NCI-H1092 treated with DMSO at 0.1 percent for 48 hours (cell line): ENCODE results near the gene BRCA2.
"Not testable (repeated sequence)": the region's sequence is repeated elsewhere in the genome, so short reads cannot be mapped to it uniquely, and the experiment has no call there.

Experiments used
- DNase-seq: peaks from one replicate; lab custom pipeline; 2025; lab: John Stamatoyannopoulos, UW

Gene BRCA2

DNA sequence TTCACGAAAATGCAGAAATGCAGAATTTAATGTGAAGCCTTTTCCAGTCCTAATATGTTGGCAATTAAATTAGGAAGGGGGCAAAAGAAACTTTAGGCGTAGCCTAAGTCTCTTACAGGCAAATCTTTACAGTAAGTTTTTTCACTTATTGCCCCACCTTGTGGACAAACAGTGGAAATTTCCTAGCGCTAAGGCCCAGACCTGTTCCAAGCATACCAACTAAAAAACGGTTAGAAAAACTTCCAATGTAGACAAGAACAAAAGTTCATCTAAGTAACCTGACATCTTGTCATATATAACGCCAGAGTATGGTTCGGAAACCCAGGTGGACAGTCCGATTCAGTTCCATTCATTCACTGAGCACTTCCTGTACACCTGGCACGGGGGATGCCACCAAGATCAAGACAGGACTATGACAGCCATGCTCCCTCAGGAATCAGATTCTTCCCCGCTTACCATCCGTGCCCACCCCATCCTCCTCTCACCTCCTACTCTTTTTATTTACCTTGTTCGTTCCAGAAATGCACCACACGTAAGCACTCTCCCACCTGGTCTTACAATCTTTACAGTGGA lies 5.1 kb upstream of the BRCA2 start:
- peak; percentile 59 for DNase-seq

DNA sequence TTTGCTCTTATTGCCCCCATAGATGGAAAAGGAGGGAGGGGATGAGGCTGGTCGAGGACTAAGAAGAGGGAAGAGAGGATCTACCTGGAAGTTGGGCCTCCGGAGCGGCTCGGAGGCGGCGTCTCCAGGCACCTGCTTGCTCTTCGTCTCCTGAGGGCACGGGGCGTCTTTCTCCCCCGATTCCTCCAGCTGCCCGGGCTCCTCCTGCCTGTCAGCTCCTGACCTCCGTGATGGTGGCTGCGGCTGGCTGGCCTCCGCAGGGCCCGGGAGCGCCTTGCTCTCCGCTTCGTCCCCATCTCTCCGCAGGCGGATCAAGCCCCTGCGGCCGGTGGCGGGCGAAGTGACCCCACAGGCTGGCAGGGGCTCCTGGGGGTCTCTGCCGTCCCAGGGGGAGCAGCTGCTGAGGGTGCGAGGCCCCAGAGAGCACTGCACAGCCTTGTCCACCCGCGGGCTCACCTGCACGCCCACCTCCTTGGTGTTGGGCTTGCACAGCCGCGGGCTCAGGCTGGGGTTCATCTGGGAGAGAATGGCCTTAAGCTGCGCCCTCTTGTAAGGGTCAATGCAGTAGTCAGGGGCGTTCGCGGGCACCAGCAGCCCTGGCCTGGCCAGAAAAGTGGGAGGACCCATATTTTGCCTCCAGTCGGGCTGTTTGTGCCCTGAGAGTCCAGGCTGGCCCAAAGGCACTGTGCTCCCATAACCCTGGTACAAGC lies 4.0 kb upstream of the BRCA2 start:
- DNase-seq = no peak

DNA sequence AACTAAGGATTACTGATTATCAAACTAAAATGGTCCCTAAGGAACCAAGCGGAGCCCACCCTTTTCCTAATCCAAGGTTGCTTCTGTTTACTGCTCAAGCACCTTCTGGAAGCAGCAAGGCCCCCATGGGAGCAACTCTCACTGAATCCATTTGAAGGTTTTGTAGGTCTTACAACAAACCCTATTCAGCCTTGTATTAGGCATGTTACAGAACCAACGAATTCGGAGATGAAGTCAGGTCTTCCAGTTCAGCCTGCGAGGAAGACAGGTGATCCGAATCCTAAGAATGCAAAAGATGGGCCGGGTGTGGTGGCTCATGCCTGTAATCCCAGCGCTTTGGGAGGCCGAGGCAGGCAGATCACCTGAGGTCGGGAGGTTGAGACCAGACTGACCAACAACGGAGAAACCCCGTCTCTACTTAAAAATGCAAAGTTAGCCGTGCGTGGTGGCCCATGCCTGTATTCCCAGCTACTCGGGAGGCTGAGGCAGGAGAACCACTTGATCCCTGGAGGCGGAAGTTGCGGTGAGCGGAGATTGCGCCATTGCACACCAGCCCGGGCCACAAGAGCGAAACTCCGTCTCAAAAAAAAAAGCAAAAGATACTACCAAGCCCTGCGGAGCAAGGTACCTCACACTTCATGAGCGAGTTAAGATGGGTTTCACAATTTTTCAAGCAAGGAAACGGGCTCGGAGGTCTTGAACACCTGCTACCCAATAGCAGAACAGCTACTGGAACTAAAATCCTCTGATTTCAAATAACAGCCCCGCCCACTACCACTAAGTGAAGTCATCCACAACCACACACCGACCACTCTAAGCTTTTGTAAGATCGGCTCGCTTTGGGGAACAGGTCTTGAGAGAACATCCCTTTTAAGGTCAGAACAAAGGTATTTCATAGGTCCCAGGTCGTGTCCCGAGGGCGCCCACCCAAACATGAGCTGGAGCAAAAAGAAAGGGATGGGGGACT lies 754 bp upstream of the BRCA2 start:
- no peak for DNase-seq

DNA sequence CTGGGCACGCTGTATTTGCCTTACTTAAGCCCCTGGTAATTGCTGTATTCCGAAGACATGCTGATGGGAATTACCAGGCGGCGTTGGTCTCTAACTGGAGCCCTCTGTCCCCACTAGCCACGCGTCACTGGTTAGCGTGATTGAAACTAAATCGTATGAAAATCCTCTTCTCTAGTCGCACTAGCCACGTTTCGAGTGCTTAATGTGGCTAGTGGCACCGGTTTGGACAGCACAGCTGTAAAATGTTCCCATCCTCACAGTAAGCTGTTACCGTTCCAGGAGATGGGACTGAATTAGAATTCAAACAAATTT lies 676 bp downstream of the BRCA2 start:
- peak; percentile 53 for DNase-seq

DNA sequence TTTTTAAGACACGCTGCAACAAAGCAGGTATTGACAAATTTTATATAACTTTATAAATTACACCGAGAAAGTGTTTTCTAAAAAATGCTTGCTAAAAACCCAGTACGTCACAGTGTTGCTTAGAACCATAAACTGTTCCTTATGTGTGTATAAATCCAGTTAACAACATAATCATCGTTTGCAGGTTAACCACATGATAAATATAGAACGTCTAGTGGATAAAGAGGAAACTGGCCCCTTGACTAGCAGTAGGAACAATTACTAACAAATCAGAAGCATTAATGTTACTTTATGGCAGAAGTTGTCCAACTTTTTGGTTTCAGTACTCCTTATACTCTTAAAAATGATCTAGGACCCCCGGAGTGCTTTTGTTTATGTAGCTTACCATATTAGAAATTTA lies 1.2 kb downstream of the BRCA2 start:
- DNase-seq = no peak

DNA sequence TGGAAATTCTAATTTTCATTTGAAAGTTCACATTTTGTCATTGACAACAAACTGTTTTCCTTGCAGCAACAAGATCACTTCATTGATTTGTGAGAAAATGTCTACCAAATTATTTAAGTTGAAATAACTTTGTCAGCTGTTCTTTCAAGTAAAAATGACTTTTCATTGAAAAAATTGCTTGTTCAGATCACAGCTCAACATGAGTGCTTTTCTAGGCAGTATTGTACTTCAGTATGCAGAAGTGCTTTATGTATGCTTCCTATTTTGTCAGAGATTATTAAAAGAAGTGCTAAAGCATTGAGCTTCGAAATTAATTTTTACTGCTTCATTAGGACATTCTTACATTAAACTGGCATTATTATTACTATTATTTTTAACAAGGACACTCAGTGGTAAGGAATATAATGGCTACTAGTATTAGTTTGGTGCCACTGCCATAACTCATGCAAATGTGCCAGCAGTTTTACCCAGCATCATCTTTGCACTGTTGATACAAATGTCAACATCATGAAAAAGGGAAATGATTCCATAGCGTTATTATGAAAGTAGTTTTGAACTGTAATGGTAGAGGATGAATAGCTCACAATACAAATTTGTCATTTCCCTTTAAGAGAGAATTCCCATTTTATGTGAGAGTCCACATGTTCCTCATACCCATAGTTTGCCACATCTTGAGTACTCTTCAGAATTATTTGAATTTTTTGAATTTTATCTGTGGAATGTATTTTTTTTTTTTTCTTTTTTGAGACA lies 2.6 kb downstream of the BRCA2 start:
- no peak for DNase-seq

DNA sequence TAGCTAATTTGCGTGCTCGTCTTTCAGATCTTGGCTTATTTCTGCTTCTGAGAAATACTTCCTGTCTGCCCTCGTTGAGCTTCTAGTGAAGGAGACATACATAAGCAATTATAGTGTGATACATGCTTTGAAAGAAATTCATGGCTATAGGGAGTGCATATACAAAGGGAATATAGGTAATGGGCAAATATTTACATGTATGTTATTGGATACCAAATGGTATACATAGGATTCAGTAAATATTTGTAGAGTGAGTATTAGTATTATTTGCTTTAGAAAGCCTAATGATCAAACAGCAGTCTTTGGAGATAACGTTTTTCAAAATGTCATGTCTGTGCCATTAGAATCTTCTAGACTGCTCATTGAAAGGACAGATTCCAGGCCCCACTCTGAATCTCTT lies 5.2 kb downstream of the BRCA2 start:
- DNase-seq = no peak

DNA sequence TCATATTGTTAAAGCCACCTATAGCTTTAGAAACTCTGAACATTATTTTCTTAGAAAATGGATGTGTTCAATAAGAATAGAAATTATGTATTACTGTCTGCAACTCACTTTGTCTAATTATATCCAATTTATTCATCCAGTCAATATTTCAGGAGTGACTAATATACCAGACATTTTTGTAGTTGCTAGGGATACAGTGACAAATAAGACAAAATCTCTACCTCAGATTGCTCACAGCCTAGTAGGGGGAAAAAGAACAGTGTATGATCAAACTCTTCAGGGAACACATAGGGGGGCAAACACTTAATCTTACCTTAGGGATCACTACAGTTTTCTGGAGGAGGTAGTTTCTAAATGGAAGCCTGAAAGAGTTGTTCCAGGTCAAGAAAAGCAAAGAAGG lies 8.6 kb downstream of the BRCA2 start:
- no peak for DNase-seq

DNA sequence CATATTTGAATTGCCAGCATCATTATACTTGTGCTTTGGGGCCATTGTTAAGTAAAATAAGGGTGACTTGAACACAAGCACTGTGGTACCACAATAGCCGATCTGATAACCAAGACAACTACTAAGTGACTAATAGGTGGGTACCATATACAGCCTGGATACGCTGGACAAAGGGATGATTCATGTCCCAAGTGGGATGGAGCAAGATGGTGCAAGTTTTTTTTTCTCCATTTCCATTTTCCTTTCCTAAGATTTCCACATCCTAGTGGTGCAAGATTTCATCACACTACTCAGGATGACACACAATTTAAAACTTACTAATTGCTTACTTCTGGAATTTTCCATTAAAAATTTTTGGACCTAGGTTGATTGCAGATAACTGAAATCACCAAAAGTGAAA lies 15.1 kb downstream of the BRCA2 start:
- DNase-seq = no peak

DNA sequence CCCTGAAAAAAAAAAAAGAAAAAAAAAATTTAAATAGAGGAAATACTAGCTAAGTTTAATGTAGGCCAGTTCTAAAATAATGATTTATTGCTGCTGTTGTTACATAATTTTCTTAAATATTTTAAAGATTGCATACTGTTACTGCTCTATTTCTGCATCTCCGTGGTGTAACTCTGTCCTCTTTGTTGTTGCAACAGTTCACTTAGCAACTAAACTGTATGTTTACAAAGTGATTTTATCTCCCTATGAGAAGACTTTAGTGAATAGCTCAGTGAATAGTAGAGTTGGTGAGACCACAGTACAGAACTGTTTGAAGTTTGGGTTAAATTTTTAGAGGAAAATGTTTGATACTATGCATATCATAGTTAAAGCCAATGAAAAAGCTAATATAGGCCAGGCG lies 19.4 kb downstream of the BRCA2 start:
- no peak for DNase-seq

DNA sequence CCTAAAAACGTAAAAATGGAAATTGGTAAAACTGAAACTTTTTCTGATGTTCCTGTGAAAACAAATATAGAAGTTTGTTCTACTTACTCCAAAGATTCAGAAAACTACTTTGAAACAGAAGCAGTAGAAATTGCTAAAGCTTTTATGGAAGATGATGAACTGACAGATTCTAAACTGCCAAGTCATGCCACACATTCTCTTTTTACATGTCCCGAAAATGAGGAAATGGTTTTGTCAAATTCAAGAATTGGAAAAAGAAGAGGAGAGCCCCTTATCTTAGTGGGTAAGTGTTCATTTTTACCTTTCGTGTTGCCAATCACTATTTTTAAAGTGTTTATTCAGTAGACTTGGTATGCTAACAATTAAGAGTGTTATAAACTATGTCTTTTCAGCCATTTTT lies 25.6 kb downstream of the BRCA2 start:
- no peak for DNase-seq

DNA sequence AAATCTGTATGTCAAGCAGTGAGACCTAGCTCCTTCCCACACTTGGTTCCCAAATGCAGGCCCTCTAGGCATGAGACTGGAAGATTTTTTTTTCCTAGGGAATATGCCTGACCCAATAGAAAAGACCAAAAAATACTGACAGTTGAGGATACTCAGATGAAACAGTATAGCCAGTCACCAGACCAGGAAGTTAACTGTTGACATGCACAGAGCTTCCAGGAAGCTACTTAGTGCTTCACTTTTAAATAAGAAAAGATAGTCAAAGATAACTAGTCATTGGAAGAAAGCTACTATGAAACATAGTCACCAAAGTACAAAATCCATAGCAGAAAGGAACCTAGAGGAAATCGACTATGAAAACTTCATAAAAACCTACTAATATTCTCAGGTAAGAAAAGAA lies 32.3 kb downstream of the BRCA2 start:
- no peak for DNase-seq

DNA sequence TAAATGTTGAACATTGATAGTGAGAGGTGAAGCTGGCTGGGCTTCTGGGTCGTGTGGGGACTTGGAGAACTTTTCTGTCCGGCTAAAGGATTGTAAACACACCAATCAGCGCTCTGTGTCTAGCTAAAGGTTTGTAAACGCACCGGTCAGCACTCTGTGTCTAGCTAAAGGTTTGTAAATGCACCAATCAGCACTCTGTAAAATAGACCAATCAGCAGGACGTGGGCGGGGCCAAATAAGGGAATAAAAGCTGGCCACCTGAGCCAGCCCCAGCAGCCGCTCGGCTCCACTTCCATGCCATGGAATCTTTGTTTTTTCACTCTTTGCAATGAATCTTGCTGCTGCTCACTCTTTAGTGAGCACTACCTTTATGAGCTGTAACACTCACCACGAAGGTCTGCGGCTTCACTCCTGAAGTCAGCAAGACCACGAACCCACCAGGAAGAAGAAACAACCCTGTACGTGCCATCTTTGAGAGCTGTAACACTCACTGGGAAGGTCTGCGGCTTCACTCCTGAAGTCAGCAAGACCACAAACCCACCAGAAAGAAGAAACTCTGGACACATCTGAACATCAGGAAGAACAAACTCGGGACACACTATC lies 35.6 kb downstream of the BRCA2 start:
- DNase-seq = not testable (repeated sequence)

DNA sequence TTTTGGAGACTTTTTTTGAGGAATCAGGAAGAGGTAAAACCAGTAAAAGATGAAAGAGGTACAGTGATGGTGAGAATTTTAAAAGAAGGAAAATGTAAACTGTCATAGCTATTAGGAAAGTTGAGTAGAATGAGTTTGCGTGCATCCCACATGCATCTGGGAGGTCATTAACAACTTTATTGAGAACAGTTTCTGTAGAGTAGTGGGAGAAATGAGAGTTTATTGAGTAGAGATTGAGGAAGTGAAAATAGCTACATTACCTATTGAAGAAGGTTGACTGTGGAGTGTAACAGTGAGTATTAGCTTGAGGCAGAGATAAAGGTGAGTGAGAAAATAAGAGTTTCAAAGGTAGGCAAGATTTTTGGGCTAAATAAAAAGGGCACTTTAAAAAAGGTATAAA lies 38.7 kb downstream of the BRCA2 start:
- DNase-seq = no peak

DNA sequence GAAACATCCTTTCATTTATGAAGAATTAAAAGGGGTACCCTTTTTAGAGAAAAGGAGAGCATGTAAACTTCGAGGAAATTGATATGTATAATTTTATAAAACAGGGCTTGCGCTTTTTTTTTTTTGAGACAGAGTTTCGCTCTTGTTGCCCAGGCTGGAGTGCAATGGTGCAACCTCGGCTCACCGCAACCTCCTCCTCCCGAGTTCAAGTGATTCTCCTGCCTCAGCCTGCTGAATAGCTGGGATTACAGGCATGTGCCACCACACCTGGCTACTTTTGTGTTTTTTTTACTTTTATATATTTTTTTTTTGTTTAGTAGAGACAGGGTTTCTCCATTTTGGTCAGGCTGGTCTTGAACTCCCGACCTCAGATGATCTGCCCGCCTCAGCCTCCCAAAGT lies 40.6 kb downstream of the BRCA2 start:
- DNase-seq = not testable (repeated sequence)

DNA sequence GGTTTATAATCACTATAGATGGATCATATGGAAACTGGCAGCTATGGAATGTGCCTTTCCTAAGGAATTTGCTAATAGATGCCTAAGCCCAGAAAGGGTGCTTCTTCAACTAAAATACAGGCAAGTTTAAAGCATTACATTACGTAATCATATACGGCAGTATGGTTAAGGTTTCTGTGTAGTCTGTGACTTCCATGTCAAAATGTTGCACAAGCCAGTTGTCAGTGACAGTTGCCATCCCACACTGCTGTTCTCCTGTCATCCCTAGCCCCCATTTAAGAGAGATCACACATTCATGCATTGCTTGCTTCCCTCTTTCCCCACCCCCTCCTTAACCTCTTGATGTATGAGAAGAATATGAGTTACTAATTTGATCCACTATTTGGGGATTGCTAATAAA lies 47.3 kb downstream of the BRCA2 start:
- DNase-seq = no peak

DNA sequence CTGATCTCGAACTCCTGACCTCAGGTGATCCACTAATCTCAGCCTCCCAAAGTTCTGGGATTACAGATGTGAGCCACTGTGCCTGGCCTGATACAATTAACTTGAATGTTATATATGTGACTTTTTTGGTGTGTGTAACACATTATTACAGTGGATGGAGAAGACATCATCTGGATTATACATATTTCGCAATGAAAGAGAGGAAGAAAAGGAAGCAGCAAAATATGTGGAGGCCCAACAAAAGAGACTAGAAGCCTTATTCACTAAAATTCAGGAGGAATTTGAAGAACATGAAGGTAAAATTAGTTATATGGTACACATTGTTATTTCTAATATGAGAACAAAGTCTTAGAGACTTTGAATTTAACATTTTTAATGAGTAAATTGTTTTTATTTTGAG lies 55.5 kb downstream of the BRCA2 start:
- no peak for DNase-seq

DNA sequence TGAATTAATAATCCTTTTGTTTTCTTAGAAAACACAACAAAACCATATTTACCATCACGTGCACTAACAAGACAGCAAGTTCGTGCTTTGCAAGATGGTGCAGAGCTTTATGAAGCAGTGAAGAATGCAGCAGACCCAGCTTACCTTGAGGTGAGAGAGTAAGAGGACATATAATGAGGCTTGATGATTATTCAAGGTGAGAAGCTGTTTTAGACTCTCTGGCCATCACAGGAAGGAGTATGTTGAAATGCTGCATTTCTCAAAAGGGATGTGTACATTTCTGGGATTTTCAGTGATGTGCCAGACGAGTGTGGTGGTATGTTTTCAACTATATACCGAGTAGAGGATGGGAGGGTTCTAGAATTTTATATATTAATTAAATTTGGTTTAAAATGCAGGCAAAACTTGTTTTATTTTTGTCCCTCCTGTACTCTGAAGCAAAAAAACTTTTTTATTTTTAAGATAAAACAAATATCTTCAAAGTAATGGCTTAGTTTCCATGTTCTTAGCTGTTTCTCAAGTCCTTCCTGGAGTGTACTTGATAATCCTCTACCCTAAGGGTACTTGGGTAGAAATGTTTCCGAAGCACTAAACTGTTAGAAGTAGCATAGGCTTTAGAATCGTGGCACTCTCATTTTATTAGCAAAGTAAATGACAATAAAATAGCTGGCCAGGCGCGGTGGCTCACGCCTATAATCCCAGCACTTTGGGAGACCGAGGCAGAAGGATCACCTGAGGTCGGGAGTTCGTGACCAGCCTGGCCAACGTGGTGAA lies 61.5 kb downstream of the BRCA2 start:
- DNase-seq = no peak

DNA sequence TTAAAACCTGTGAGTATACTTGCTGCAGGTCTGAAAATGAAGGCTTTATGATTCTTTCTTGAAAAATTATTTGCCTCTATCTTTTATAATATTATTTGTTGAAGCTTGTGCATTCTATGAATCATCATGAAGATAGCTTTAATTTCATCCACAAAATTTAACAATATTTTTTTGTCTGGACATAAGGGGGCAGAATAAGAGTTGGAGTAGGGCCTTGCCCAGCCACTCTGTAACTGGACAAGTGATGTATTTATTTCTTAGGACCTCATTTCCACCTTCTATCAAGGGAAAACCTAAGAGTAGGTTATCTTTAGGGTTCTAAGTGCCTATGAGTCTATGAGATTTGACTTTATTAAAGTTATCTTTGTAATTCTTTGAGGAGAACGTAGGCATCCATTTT lies 62.7 kb downstream of the BRCA2 start:
- DNase-seq = no peak

DNA sequence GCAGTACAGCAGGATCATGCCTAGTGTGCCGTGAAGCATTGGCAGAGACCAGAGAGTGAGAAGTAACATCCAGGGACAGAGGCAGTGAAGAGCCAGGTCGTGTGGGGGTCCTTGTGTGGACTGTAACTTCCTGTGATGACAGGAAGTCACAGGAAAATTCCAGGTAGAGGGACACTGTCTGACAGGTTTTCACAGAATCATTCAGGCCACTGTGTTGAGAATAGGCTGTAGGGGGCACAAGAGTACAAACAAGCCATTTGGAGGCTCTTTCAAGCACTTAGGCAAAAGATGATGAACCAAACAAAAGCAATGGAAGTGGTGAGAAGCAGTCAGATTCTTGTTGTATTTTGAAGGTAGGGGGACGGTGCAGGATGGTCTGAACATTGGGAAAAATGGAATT lies 66.2 kb downstream of the BRCA2 start:
- DNase-seq = peak; percentile 15
